Activated CD8-positive, alpha-beta memory T cell treated with anti-CD3 and anti-CD28 coated beads, Interleukin-2, amount 50 U/mL, for 24 hours (primary cell): ENCODE results near the gene CYP4B1.
"Not testable (repeated sequence)": the region's sequence is repeated elsewhere in the genome, so short reads cannot be mapped to it uniquely, and the experiment has no call there.

Experiments used
- DNase-seq: peaks from one replicate; pipeline ENCODE4 v3.0.0-alpha.2; 2020; ENCODE audit errors: extremely low read depth

CYP4B1 gene

GRCh38 chr1:46798810-46799209 is at the start of gene CYP4B1:
Gene CYP4B1, plus strand, starts transcription at chr1:46799046. Its CDS starts 36 bp downstream, at chr1:46799082.
- DNase-seq: no peak

GRCh38 chr1:46749404-46749803 is 49.4 kb upstream of the CYP4B1 start:
- no peak for DNase-seq

- DNase-seq: no peak
Measured at GRCh38 chr1:46749921-46750404, 48.9 kb upstream of the CYP4B1 start.

- no peak for DNase-seq
Measured at GRCh38 chr1:46753985-46754384, 44.9 kb upstream of the CYP4B1 start.

- DNase-seq: not testable (repeated sequence)
Measured at GRCh38 chr1:46754707-46755106, 44.1 kb upstream of the CYP4B1 start.

GRCh38 chr1:46755121-46755520 is 43.7 kb upstream of the CYP4B1 start:
- no peak for DNase-seq

- DNase-seq: no peak
Measured at GRCh38 chr1:46757247-46757955, 41.4 kb upstream of the CYP4B1 start.

- DNase-seq: no peak
Measured at GRCh38 chr1:46757956-46758528, 40.8 kb upstream of the CYP4B1 start.

- no peak for DNase-seq
Measured at GRCh38 chr1:46760558-46761166, 38.2 kb upstream of the CYP4B1 start.

GRCh38 chr1:46761740-46762139 is 37.1 kb upstream of the CYP4B1 start:
- DNase-seq: no peak

GRCh38 chr1:46764402-46764801 is 34.4 kb upstream of the CYP4B1 start:
- DNase-seq: no peak

GRCh38 chr1:46767649-46768282 is 31.1 kb upstream of the CYP4B1 start:
- no peak for DNase-seq

- no peak for DNase-seq
Measured at GRCh38 chr1:46768445-46768844, 30.4 kb upstream of the CYP4B1 start.

GRCh38 chr1:46769028-46769740 is 29.7 kb upstream of the CYP4B1 start:
- no peak for DNase-seq

GRCh38 chr1:46770541-46770940 is 28.3 kb upstream of the CYP4B1 start:
- DNase-seq: no peak

- no peak for DNase-seq
Measured at GRCh38 chr1:46772571-46772970, 26.3 kb upstream of the CYP4B1 start.

- no peak for DNase-seq
Measured at GRCh38 chr1:46774297-46774696, 24.5 kb upstream of the CYP4B1 start.

GRCh38 chr1:46778456-46778855 is 20.4 kb upstream of the CYP4B1 start:
- DNase-seq: not testable (repeated sequence)

GRCh38 chr1:46784666-46785065 is 14.2 kb upstream of the CYP4B1 start:
- DNase-seq: no peak

- DNase-seq: not testable (repeated sequence)
Measured at GRCh38 chr1:46788634-46789033, 10.2 kb upstream of the CYP4B1 start.

GRCh38 chr1:46790446-46791101 is 8.3 kb upstream of the CYP4B1 start:
- DNase-seq: no peak
